K562 (cell line): Measurements from ENCODE around the gene EFEMP2. TPM values are rescaled to one million over a fixed set of nuclear protein-coding genes. Genes with fewer than 3 reads are reported as not detected.
A peak's percentile ranks its signal among the peaks of the same experiment; 100 is the strongest.

Source experiments
- ATF4 ChIP-seq: fragments of 450-650 bp; formaldehyde crosslinking; IDR thresholded peaks from 2 replicates; pipeline ENCODE4 v1.4.0; 2022; ENCODE audit warnings: mild to moderate bottlenecking, moderate library complexity
- CLOCK ChIP-seq: fragments of 250-450 bp; sonication (Bioruptor Pico); IDR thresholded peaks from 2 replicates; pipeline ENCODE4 v1.4.0; 2020; ENCODE audit warnings: mild to moderate bottlenecking, moderate library complexity, borderline replicate concordance
- EGR1 ChIP-seq: fragments of 450-650 bp; conservative IDR thresholded peaks from 2 replicates; pipeline ENCODE4 v1.6.1; 2017; ENCODE audit warnings: mild to moderate bottlenecking
- FOXK2 ChIP-seq, 2 experiments: fragments of 450-650 bp; IDR thresholded peaks in 1 of 2; conservative IDR thresholded peaks in 1 of 2; 2 replicates each; pipeline ENCODE4 v1.6.1; 2016; ENCODE audit warnings: low read depth in 2 of 2, mild to moderate bottlenecking in 1 of 2
- FUS ChIP-seq: fragments of 200-400 bp; formaldehyde crosslinking; optimal IDR thresholded peaks from 2 replicates; pipeline ENCODE3; 2017; ENCODE audit warnings: low read depth, low read length
- KDM4B ChIP-seq, 2 experiments: fragments of 450-650 bp in 1 of 2; sonication (generic) in 1 of 2; IDR thresholded peaks; 2 replicates each; pipeline ENCODE4 v1.6.1; 2016 to 2017; ENCODE audit warnings: borderline replicate concordance in 2 of 2, antibody characterized with exemption in 1 of 2, low read depth in 1 of 2, mild to moderate bottlenecking in 1 of 2
- NEUROD1 ChIP-seq: fragments of 150-350 bp; IDR thresholded peaks from 2 replicates; pipeline ENCODE4 v1.6.1; 2014; ENCODE audit warnings: borderline replicate concordance, low read length, low read depth; ENCODE audit not compliant: partially characterized antibody
- PHB ChIP-seq: fragments of 250-450 bp; sonication (Bioruptor Pico); IDR thresholded peaks from 2 replicates; pipeline ENCODE4 v1.5.0; 2021
- RBM15 ChIP-seq: fragments of 200-400 bp; formaldehyde crosslinking; IDR thresholded peaks from 2 replicates; pipeline ENCODE4 v1.6.1; 2018; ENCODE audit warnings: mild to moderate bottlenecking, low read length, moderate library complexity; ENCODE audit not compliant: insufficient read depth
- SAP30 ChIP-seq: fragments of 200-600 bp; sonication (generic); IDR thresholded peaks from 2 replicates; pipeline ENCODE4 v1.6.1; 2012; ENCODE audit warnings: borderline replicate concordance, low read depth, mild to moderate bottlenecking, moderate library complexity, low read length, control low read depth, inconsistent platforms; ENCODE audit not compliant: insufficient read depth, poor library complexity, severe bottlenecking
- SUPT5H ChIP-seq: fragments of 450-650 bp; IDR thresholded peaks from 2 replicates; pipeline ENCODE4 v1.6.1; 2016
- TAF15 ChIP-seq: fragments of 200-400 bp; formaldehyde crosslinking; IDR thresholded peaks from 2 replicates; pipeline ENCODE4 v1.6.1; 2017; ENCODE audit warnings: mild to moderate bottlenecking, low read depth, low read length, moderate library complexity
- VEZF1 ChIP-seq: fragments of 200-800 bp; sonication (Bioruptor generic); IDR thresholded peaks from 2 replicates; pipeline ENCODE4 v1.6.1; 2017; ENCODE audit warnings: missing genetic modification characterization, missing compliant biosample characterization
- ZMIZ1 ChIP-seq, 2 experiments: fragments of 150-350 bp in 1 of 2; IDR thresholded peaks; 2 replicates each; pipeline ENCODE4 v1.6.1; 2012 to 2016; ENCODE audit warnings: low read depth in 2 of 2, low read length in 2 of 2, mild to moderate bottlenecking in 1 of 2, moderate library complexity in 1 of 2
- polyA plus RNA-seq, 8 experiments: library from polyadenylated mRNA; depleted of rRNA in 4 of 8; stranded (reverse) in 5 of 8; unstranded in 3 of 8; fragments of >200 nt; fragmentation: Nextera tagmentation in 2 of 8; fragmentation: Illumina TruSeq in 1 of 8; extraction: Ambion mirVana in 2 of 8; extraction: Trizol in 1 of 8; gene quantifications; 2 replicates each; pipeline versions ENCODE4 v1.2.1 to v1.2.3, GENCODE V29; 2011 to 2014; ENCODE audit warnings: inconsistent platforms in 1 of 8, missing spikeins in 1 of 8
- total RNA-seq, 7 experiments: library from RNA; depleted of rRNA in 6 of 7; stranded (reverse); fragments of >200 nt in 6 of 7; fragmentation: Illumina TruSeq in 2 of 7; extraction: Trizol in 2 of 7; gene quantifications; 2 replicates each; pipeline versions ENCODE4 v1.2.1 to v1.2.3, GENCODE V29; 2011 to 2021; ENCODE audit warnings: low replicate concordance in 1 of 7

EFEMP2 gene
- total and polyA plus RNA-seq, 9 of the 15 experiments (the other 6 are each of a cell fraction or from before 2014, with no cell fraction given), result 0.07 to 2.9 (median 0.69) TPM; not detected in 1

GRCh38 chr11:65856689-65857499 is 15.7 kb downstream of the EFEMP2 start (continued):
- no peak for TF ChIP-seq ATF4
- no peak for TF ChIP-seq RBM15
- peak; percentile 82 for TF ChIP-seq SAP30
- TF ChIP-seq TAF15, result 0 out of 2 replicates have a peak, but pooled peaks have one; percentile 18
- TF ChIP-seq CLOCK (CRISPR knock-in tag), result no peak
- no peak for TF ChIP-seq FUS
- peak in 1 of 2 experiments; percentile 67; a peak in 1 of 4 replicates for TF ChIP-seq KDM4B (IDR thresholded peaks at IDR 0.05; ENCODE audit: borderline replicate concordance in 2 of 2, low read depth in 1 of 2)
- TF ChIP-seq EGR1, result 0 out of 2 replicates have a peak, but pooled peaks have one; percentile 3
- TF ChIP-seq SUPT5H, result peak; percentile 60
- TF ChIP-seq FOXK2 (conservative IDR thresholded peaks at IDR 0.05 in 1 of 2, IDR thresholded peaks at IDR 0.05 in 1 of 2; ENCODE audit: low read depth in 2 of 2), result peak; percentile 72 to 75; a peak in 2 of 4 replicates
- 0 out of 4 replicates have a peak, but pooled peaks of 1 of the 2 experiments have one; percentile 3 for TF ChIP-seq ZMIZ1 (IDR thresholded peaks at IDR 0.05; ENCODE audit: low read depth in 2 of 2, low read length in 2 of 2)
- TF ChIP-seq NEUROD1, result peak; percentile 5
- peak; percentile 81 for TF ChIP-seq VEZF1 (CRISPR knock-in tag)
- 0 out of 2 replicates have a peak, but pooled peaks have one; percentile 29 for TF ChIP-seq PHB (CRISPR knock-in tag)
